IMR-90 (cell line): ENCODE measurements around the gene COL6A3. TPM values are rescaled to one million over a fixed set of nuclear protein-coding genes. Genes with fewer than 3 reads are reported as not detected.
A peak's percentile ranks its signal among the peaks of the same experiment; 100 is the strongest.

Experiments
- ATAC-seq: fragments of 200-7000 bp; cut with Tn5 transposase; 2 replicates; pipeline ENCODE4 v1.9.1; 2020; ENCODE audit warnings: low read depth, mild to moderate bottlenecking, moderate library complexity
- BruUV-seq: library from RNA; stranded (reverse); fragments of 400-500 nt; replicated peaks from 2 replicates; lab custom pipeline; 2021; lab: Mats Ljungman, UMichigan
- CTCF ChIA-PET: fragments of 300-600 bp; formaldehyde crosslinking; extraction: SDS; loops from one replicate; lab custom pipeline; 2021; ENCODE audit warnings: antibody characterized with exemption; lab: Yijun Ruan, JAX
- POLR2A ChIA-PET: fragments of 300-600 bp; sonication (Branson Sonifier 250); formaldehyde crosslinking; loops from one replicate; lab custom pipeline; 2022; ENCODE audit warnings: antibody characterized with exemption; ENCODE audit not compliant: unreplicated experiment; lab: Charles Lee
- DNase-seq: peaks from one replicate; pipeline ENCODE4 v3.0.0; 2013
- H2AFZ ChIP-seq: replicated peaks from 2 replicates; pipeline ENCODE3; 2013; ENCODE audit warnings: low read length, mild to moderate bottlenecking; ENCODE audit not compliant: poor library complexity
- H2AK5ac ChIP-seq: 2 replicates; pipeline ENCODE4 v1.6.1; 2013; ENCODE audit warnings: low read depth, low read length, inconsistent platforms
- H2AK9ac ChIP-seq: replicated peaks from 2 replicates; pipeline ENCODE3; 2013; ENCODE audit warnings: mild to moderate bottlenecking, low read depth, low read length, moderate library complexity; ENCODE audit not compliant: poor library complexity
- H2BK120ac ChIP-seq: 2 replicates; pipeline ENCODE4 v1.6.1; 2013; ENCODE audit warnings: low read depth, low read length, inconsistent platforms
- H2BK15ac ChIP-seq: 3 replicates; pipeline ENCODE4 v1.6.1; 2013; ENCODE audit warnings: low read depth, low read length, inconsistent platforms
- H2BK20ac ChIP-seq: 2 replicates; pipeline ENCODE4 v1.6.1; 2013; ENCODE audit warnings: low read depth, mild to moderate bottlenecking, inconsistent platforms, low read length, moderate library complexity
- H2BK5ac ChIP-seq: 2 replicates; pipeline ENCODE4 v1.6.1; 2013; ENCODE audit warnings: mild to moderate bottlenecking, low read depth, low read length, inconsistent platforms; ENCODE audit not compliant: poor library complexity, severe bottlenecking
- H3K14ac ChIP-seq: replicated peaks from 2 replicates; pipeline ENCODE4 v1.6.1; 2013; ENCODE audit warnings: low read depth, low read length, inconsistent platforms
- H3K18ac ChIP-seq: 2 replicates; pipeline ENCODE4 v1.6.1; 2013; ENCODE audit warnings: low read depth, low read length, control low read depth
- H3K23ac ChIP-seq: 2 replicates; pipeline ENCODE4 v1.6.1; 2013; ENCODE audit warnings: low read depth, low read length, inconsistent platforms
- H3K27ac ChIP-seq: 2 replicates; pipeline ENCODE4 v1.5.1; 2013; ENCODE audit warnings: mild to moderate bottlenecking, control low read depth, low read length; ENCODE audit not compliant: insufficient read depth
- H3K27me3 ChIP-seq: 2 replicates; pipeline ENCODE4 v1.6.1; 2013; ENCODE audit warnings: low read length; ENCODE audit not compliant: control insufficient read depth, insufficient read depth
- H3K36me3 ChIP-seq: 2 replicates; pipeline ENCODE4 v1.6.1; 2013; ENCODE audit warnings: low read length, mixed read lengths; ENCODE audit not compliant: control insufficient read depth, insufficient read depth
- H3K4ac ChIP-seq: 2 replicates; pipeline ENCODE4 v1.6.1; 2013; ENCODE audit warnings: low read depth, low read length, inconsistent platforms
- H3K4me1 ChIP-seq: 2 replicates; pipeline ENCODE4 v1.6.1; 2013; ENCODE audit warnings: low read length, mixed read lengths; ENCODE audit not compliant: control insufficient read depth, insufficient read depth
- H3K4me2 ChIP-seq: 2 replicates; pipeline ENCODE4 v1.6.1; 2013; ENCODE audit warnings: low read depth, mild to moderate bottlenecking, control low read depth, low read length, moderate library complexity
- H3K4me3 ChIP-seq: 2 replicates; pipeline ENCODE4 v1.5.1; 2013; ENCODE audit warnings: low read depth, mild to moderate bottlenecking, control low read depth, low read length, moderate library complexity; ENCODE audit not compliant: insufficient read depth
- H3K56ac ChIP-seq: 2 replicates; pipeline ENCODE4 v1.6.1; 2013; ENCODE audit warnings: low read length, inconsistent platforms; ENCODE audit not compliant: insufficient read depth; ENCODE audit errors: extremely low read depth
- H3K79me1 ChIP-seq, 2 experiments: 2 replicates each; pipeline ENCODE4 v1.6.1; 2013; ENCODE audit warnings: low read length in 2 of 2, inconsistent platforms in 1 of 2, low read depth in 1 of 2
- H3K9ac ChIP-seq: 2 replicates; pipeline ENCODE4 v1.6.1; 2013; ENCODE audit warnings: low read depth, low read length, control low read depth
- H3K9me1 ChIP-seq: 2 replicates; pipeline ENCODE4 v1.6.1; 2013; ENCODE audit warnings: low read length, inconsistent platforms; ENCODE audit not compliant: insufficient read depth
- H3K9me3 ChIP-seq: 2 replicates; pipeline ENCODE4 v1.6.1; 2013; ENCODE audit warnings: low read length; ENCODE audit not compliant: control insufficient read depth, insufficient read depth
- H4K20me1 ChIP-seq: 2 replicates; pipeline ENCODE4 v1.6.1; 2013; ENCODE audit warnings: low read length, inconsistent platforms; ENCODE audit not compliant: insufficient read depth
- H4K5ac ChIP-seq: 2 replicates; pipeline ENCODE4 v1.6.1; 2013; ENCODE audit warnings: mild to moderate bottlenecking, low read depth, low read length, control low read depth
- H4K8ac ChIP-seq, 2 experiments: 2 replicates each; pipeline ENCODE4 v1.6.1; 2013; ENCODE audit warnings: low read depth in 2 of 2, low read length in 2 of 2, control low read depth in 1 of 2, inconsistent platforms in 1 of 2
- H4K91ac ChIP-seq: 2 replicates; pipeline ENCODE4 v1.6.1; 2013; ENCODE audit warnings: low read depth, low read length, inconsistent platforms; ENCODE audit not compliant: insufficient read depth
- CEBPB ChIP-seq: IDR thresholded peaks from 2 replicates; pipeline ENCODE4 v1.6.1; 2012; ENCODE audit warnings: low read depth, low read length, improper control_type of control experiment
- MAFK ChIP-seq: IDR thresholded peaks from 2 replicates; pipeline ENCODE4 v1.6.1; 2012; ENCODE audit warnings: low read depth, low read length, improper control_type of control experiment
- POLR2A ChIP-seq: IDR thresholded peaks from 2 replicates; pipeline ENCODE4 v1.6.1; 2012; ENCODE audit warnings: mild to moderate bottlenecking, low read depth, low read length
- RCOR1 ChIP-seq: IDR thresholded peaks from 2 replicates; pipeline ENCODE4 v1.6.1; 2012; ENCODE audit warnings: mild to moderate bottlenecking, low read length, improper control_type of control experiment; ENCODE audit not compliant: insufficient replicate concordance
- WGBS, 2 experiments: methylation state at CpG; one replicate each; pipeline versions ENCODE4 v1.1.5 to v1.1.7; 2013; ENCODE audit warnings: missing lambda C conversion rate in 2 of 2; ENCODE audit not compliant: insufficient read length in 1 of 2; ENCODE audit errors: extremely low coverage in 2 of 2; 5-methylcytosine and 5-hydroxymethylcytosine counted together
- dilution Hi-C: fragments of 300-500 bp; cut with HindIII; formaldehyde crosslinking; loops from one replicate; pipeline ENCODE4 v1.14.3; 2018; ENCODE audit warnings: low sequenced_read_pairs; ENCODE audit not compliant: unreplicated experiment
- in situ Hi-C: fragments of 300-500 bp; cut with MboI; formaldehyde crosslinking; loops from 3 replicates; pipeline ENCODE4 v1.14.3; 2019; ENCODE audit warnings: low sequenced_read_pairs, inconsistent platforms, mixed read lengths
- intact Hi-C: fragments of 100-400 bp; cut with micrococcal nuclease; formaldehyde crosslinking; loops from 2 replicates; pipeline ENCODE4 v1.10.0; 2022
- polyA plus RNA-seq, 3 experiments: library from polyadenylated mRNA; depleted of rRNA; stranded (reverse); fragments of >200 nt; gene quantifications; 2 replicates each; pipeline ENCODE4 v1.2.3, GENCODE V29; 2012; ENCODE audit warnings: low replicate concordance in 1 of 3
- total RNA-seq: library from RNA; depleted of rRNA; stranded (reverse); fragments of >200 nt; gene quantifications from 2 replicates; pipeline ENCODE4 v1.2.3, GENCODE V29; 2012
- TF ChIP-seq, protein P1 (sequence below): conservative IDR thresholded peaks from 2 replicates; pipeline ENCODE4 v1.5.1; 2012; ENCODE audit warnings: mild to moderate bottlenecking, low read depth, low read length, improper control_type of control experiment

COL6A3 gene
- total and polyA plus RNA-seq, 2 of the 4 experiments (the other 2 are of a cell fraction): 964 to 1,855 TPM

DNA sequence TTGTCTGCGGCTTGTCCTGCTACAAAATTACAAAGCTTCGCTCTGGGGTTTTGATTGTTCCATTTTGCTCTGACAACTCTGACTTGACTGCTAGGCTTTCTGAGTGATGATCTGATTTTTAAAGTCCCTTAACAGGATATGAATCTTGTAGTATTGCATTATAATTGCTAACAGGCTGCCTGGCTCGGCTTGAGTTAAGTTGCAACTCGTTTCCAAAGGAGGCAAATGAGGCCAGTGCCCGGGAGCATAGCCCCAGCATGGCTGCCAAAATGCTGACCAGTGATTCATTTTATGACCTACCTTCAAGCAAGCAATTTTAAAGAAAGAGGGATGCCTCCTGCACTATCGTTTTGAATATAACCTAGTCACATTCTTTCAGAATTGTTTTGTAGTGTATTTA lies 135.4 kb downstream of the COL6A3 start:
- CTCF ChIA-PET: no interaction called here
- H3K9me3 ChIP-seq: no peaks in the 10 kb centered on the region
- intact Hi-C loops: no loop called here
- peak overlapping the region; percentile 98 for H3K27ac ChIP-seq
- peak overlapping the region; percentile 96 for H2BK20ac ChIP-seq
- 20% methylated on average over 1 of the region's 6 CpGs; no CpG with 5 or more reads in 1 of the 2 experiments for WGBS, 2 experiments
- peak; percentile 73 for DNase-seq
- H3K9ac ChIP-seq: peak overlapping the region; percentile 84
- peak overlapping the region; percentile 100 for H3K14ac ChIP-seq
- TF ChIP-seq CEBPB (peak; percentile 45; the same call in 1 of the 2 replicates), MAFK (peak; percentile 55; the same call in 1 of the 2 replicates), POLR2A (no peak), RCOR1 (no peak)
- TF ChIP-seq, protein P1, sequence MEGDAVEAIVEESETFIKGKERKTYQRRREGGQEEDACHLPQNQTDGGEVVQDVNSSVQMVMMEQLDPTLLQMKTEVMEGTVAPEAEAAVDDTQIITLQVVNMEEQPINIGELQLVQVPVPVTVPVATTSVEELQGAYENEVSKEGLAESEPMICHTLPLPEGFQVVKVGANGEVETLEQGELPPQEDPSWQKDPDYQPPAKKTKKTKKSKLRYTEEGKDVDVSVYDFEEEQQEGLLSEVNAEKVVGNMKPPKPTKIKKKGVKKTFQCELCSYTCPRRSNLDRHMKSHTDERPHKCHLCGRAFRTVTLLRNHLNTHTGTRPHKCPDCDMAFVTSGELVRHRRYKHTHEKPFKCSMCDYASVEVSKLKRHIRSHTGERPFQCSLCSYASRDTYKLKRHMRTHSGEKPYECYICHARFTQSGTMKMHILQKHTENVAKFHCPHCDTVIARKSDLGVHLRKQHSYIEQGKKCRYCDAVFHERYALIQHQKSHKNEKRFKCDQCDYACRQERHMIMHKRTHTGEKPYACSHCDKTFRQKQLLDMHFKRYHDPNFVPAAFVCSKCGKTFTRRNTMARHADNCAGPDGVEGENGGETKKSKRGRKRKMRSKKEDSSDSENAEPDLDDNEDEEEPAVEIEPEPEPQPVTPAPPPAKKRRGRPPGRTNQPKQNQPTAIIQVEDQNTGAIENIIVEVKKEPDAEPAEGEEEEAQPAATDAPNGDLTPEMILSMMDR: no peak
- H3K23ac ChIP-seq: peak overlapping the region; percentile 100
- H3K79me1 ChIP-seq: peaks cover 0 to 17% of the 10 kb centered on the region in 2 experiments; a peak in 1 of 4 replicates
- dilution Hi-C loops: no loop called here
- peak overlapping the region; percentile 99 to 100 for H4K8ac ChIP-seq
- peaks cover 32% of the 10 kb centered on the region for H3K4me1 ChIP-seq
- BruUV-seq: no TSS peak
- no peak overlapping the region for H3K4me2 ChIP-seq
- H3K9me1 ChIP-seq: peaks cover 15% of the 10 kb centered on the region
- peak overlapping the region; percentile 99 for H3K56ac ChIP-seq
- H2AFZ ChIP-seq: peak overlapping the region; percentile 71
- no peak for ATAC-seq
- H3K4ac ChIP-seq: peak overlapping the region; percentile 100
- H2BK15ac ChIP-seq: peak overlapping the region; percentile 99
- peak overlapping the region; percentile 100 for H2BK120ac ChIP-seq
- POLR2A ChIA-PET: interaction anchor here (1.8 to 4.2 kb wide), 3 partner anchors 12 to 56 kb away, joined by 8 to 23 read pairs (median 11); no protein-coding TSS in a partner anchor
- H4K5ac ChIP-seq: peak overlapping the region; percentile 99
- H4K20me1 ChIP-seq: no peaks in the 10 kb centered on the region
- no peaks in the 10 kb centered on the region for H3K27me3 ChIP-seq
- peak overlapping the region; percentile 100 for H2BK5ac ChIP-seq
- no peaks in the 10 kb centered on the region for H3K36me3 ChIP-seq
- H4K91ac ChIP-seq: peak overlapping the region; percentile 100
- peak overlapping the region; percentile 100; the same call in 1 of the 2 replicates for H2AK5ac ChIP-seq
- in situ Hi-C loops: no loop called here
- no peak overlapping the region for H2AK9ac ChIP-seq
- H3K4me3 ChIP-seq: no peak overlapping the region
- H3K18ac ChIP-seq: peak overlapping the region; percentile 99
